ENCODE results near the gene CLK3.
"Not testable (repeated sequence)": the region's sequence is repeated elsewhere in the genome, so short reads cannot be mapped to it uniquely, and the experiment has no call there.

Gene CLK3

DNA sequence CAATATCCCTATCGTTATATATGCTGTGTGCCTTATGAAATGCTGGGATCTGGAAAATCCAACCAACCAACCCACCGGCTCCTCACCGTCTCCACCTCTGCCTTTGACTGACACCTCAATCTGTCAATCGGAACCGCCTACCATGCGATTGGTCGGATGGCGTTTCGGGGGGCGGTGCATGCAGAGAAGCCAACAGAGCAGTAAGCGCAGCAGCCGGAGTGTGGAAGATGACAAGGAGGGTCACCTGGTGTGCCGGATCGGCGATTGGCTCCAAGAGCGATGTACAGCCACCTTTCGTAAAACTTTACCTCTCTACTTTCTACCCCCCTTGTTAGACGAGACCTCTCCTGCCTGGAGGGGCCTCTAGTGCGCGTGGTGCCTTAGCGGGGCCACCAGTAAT lies 6.3 kb downstream of the CLK3 start:
- no peak for DNase-seq

DNA sequence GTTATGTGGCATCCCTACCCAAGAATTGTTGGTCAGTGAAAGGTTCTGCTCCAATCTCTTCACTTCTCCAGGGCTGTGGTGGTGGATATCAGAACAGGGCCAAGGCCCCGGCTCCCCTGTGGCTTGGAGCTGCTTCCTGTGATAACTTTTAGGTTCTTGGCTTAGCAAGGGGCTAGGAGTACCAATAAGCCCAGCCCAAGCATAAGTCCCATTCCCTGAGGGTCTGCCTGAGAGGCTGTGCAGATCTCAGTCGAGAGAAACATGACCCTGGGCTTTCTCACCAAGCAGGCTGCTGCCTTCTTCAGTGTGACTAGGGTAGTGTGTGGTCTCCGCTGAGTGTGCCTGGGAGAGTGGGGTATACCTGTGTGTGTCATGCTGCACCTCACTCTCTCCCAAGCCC lies 7.1 kb downstream of the CLK3 start:
- DNase-seq: no peak

DNA sequence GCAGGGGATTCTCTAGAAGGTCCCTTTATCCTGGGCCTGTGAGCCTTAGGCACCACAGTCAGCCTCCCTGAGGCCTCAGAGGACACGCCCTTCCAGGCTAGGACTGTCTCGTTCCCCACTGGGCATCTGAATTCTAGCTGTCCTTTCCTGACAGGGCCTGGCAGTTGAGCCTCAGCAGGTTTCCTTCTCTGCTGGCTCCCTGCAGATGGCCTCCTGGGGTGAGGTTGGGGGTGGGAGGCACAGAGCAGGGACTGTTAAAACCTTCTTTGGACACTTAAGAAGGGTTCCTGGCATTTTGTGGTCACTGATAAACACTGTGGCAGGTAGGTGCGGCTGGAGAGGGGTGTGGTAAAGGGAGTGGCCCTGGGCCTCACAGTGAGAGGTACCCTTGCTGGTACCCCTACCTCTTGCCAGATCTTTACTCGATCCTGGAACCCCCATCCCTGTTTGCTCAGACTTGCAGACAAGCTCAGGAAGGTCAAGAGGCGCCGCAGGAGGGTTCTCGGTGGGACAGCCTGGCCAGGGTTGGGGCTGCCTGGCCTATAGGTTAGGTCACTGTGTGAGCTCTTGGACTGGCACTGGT lies 8.5 kb downstream of the CLK3 start:
- no peak for DNase-seq

DNA sequence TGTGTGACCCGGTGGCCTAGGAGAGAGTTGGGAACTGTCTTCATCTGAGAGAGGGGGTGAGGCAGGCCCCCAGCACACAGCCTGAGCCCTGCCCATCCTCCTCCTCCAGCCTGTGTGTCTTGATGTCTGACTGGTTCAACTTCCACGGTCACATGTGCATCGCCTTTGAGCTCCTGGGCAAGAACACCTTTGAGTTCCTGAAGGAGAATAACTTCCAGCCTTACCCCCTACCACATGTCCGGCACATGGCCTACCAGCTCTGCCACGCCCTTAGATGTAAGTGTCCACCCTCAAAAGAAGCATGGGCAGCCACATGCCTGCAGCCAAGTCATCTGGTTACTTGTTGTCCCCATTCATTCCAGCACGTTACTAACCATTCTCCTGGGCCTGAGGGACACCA lies 10.1 kb downstream of the CLK3 start:
- no peak for DNase-seq

DNA sequence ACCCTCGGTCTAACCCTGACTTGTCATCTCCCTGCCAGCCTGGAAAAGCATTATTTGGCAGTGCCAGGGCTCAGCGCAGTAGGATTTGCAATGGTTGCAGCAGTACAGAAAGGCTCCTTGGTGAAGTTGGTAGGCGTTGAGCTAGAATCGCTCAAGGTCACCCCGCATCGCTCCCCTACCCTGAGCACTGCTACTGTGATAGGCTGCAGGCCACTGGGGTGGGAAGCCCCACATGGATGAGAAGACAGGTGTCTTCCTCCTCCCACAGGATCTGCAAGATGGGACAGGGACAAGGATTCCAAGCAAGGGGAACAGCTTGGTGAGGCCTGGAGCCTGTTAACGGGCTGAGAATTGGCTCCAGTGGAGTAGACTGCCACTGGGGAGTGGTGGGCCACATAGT lies 10.7 kb downstream of the CLK3 start:
- no peak for DNase-seq

DNA sequence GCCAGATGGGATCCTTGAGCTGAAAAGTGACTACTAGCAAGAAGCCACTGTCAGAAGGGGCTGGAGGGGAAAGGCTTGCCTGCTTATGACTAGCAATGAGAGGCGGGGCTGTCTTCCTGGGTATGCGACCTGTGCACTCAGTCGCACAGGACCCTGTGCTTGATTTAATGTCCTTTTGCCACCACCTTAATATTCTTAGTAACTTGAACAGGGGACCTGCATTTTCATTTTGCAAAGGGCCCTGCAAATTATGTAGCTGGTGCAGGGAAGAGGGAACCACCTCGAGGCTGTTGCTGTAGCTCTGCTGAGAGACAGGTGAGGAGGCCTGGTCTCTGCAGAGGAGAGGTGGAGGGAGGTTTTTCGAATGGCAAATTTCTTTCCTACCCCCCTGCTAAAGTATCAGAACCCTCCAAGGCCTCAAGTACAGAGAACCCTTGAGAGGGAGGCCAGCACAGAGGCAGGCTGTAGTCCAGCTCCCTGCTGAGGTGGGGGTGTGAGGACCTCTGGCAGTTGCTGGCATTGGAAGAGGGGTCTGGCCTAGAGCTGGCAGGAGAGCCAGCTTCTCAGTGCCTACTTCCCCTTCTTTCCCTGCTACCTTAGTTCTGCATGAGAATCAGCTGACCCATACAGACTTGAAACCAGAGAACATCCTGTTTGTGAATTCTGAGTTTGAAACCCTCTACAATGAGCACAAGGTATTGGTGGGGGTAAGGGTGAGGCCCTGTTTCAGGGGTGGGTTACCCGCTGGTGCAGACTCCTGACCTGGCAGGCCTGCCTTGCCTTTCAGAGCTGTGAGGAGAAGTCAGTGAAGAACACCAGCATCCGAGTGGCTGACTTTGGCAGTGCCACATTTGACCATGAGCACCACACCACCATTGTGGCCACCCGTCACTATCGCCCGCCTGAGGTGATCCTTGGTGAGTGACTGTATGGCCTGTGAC lies 11.4 kb downstream of the CLK3 start:
- DNase-seq: no peak

DNA sequence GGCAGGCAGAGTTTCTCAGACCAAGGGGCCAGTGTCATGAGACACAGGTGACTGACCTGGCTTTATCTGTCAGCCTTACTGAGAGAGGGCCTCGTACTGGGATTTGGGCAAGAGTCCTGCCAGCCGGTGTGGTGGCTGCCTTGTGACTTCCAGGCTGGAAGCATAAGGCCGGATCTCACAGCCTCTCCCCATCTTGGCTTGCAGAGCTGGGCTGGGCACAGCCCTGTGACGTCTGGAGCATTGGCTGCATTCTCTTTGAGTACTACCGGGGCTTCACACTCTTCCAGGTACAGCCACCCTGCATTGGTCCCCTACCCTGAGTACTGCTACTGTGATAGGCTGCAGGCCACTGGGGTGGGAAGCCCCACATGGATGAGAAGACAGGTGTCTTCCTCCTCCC lies 12.1 kb downstream of the CLK3 start:
- no peak for DNase-seq

DNA sequence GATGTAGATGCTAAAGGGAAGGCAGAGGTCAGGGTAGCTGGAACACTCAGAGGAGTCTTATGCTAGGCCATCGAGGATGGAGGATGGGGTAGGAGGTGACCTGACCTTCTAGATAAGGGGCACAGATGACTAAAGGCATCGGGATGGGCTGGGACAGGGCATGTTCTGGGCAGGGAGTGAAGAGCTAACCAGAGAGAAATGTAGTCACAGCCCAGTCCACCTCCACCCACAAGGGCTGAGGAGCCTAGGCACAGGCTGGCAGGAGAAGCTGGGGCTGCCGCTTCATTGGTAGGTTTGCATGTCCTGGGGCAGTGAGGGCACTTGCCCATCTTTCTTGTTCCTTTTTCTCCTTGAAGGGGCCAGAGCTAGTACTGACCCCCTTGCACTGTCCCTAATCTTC lies 12.6 kb downstream of the CLK3 start:
- no peak for DNase-seq

DNA sequence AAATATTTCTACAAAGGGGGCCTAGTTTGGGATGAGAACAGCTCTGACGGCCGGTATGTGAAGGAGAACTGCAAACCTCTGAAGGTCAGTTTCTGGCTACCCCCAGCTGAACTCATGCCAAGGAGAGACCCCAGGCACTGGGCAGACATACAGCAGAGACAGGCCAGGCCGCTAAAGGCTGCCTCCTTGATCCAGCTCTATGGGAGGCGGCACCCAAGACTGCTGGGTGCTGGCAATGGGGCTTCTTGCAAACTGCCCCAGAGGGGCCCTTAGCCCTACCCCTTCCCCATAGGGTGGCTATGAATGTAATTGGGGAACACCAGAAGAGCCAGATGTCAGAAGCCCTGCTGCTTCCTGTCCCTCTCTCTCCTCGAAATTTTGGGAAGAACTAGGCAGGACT lies 13.3 kb downstream of the CLK3 start:
- DNase-seq: no peak

DNA sequence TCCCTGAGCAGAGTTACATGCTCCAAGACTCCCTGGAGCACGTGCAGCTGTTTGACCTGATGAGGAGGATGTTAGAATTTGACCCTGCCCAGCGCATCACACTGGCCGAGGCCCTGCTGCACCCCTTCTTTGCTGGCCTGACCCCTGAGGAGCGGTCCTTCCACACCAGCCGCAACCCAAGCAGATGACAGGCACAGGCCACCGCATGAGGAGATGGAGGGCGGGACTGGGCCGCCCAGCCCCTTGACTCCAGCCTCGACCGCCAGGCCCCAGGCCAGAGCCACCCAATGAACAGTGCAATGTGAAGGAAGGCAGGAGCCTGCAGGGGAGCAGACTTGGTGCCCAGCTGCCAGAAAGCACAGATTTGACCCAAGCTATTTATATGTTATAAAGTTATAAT lies 14.1 kb downstream of the CLK3 start:
- not testable (repeated sequence) for DNase-seq

DNA sequence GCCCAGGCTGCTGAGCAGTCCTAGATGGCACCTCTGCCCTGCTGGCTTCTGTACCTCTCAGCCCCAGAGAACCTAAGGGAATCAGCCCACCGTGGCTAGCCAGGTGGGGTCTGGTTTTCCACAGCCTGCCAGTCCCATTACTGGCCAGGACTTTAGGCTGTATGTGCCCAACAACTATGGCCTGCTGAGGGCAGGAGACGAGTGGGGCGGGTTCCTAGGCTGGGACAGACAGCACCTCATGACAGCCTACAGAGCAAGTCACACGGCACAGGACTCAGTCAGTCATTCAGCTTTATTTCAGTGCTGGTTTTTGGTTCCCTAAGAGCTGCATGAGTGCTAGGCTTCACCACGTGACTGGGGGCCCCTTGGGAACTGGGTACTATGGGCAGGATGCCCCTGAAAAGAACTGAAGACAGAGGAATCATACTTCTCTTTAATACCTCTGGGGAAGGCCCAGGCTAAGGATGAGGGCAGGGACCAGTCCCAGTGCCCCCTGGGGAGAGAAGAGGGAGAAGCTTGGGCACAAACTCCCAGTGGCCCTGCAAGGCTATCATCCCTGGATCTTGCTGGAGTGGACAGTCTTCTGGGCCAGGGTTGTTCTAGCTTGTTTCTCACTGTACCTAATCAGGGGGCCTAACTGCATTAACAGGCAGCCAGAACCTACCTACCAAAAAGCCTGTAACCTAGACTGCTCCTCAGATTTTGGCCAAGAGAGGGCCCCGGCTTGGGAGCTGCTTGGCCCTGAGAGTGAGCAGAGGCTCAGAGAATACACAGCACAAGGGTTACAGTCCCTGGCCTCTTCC lies 14.8 kb downstream of the CLK3 start:
- DNase-seq: no peak

DNA sequence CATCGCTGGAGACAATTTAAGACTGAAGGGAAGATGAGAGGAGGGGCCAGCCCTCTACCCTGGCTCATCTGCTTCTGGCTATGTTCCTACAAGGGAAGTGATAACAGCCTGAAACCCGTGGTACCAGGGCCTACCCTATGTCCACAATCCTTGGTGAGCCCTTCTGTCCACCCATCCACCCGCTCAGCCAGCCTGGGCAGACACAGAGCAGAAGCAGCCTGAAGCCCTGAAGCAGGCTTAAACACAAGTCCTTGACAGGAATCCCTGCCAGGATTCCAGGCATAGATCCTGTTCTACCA lies 15.4 kb downstream of the CLK3 start:
- no peak for DNase-seq

DNA sequence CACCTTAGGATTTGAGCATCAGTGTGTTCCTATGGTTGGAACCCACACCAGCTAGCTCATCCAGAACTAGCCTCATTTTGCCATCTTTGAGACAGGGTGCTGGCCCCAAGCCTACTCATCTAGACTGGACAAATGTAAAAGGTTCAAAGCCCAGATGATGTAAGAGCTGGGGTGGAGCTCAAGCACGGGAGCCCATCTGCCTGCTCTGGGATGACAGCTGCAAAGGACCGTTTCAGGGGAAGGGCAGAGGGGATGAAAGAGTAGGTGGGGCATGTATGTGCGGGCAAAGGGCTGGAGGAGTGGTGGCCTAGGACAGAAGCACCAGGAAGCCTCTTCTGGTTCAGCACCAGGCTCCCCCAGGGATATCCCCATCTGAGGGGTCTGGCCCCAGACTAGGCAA lies 15.8 kb downstream of the CLK3 start:
- DNase-seq: no peak

DNA sequence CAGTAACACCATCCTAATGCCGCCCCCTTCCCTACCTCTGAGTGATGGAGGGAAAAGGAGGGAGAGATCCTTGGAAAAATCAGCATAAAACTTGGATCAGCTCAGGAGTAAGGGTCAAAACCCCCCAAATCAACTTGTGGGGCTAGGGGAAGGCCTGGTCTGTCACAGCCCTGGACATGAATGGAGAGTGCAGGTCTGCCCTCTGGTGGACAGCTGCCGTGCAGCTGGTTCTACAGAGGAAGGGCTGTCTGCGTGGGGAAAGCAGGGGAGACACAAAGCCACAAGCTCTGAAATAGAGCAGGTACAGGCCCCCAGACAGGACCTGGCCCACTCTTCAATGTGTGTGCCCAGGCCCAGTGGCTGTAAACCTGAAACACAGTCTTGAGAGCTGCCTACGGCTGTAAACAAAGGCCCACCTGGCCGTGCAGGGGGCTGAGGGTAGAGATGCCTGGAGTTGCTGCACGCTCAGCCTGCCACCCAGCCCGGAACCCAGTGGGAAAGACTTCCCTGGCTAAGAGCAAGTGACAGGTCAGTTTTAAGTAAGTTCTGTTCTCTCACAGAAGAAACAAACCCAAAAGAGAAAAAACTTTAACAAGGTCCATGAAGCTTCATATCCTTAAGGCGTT lies 16.4 kb downstream of the CLK3 start:
- peak; percentile 31 for DNase-seq

DNA sequence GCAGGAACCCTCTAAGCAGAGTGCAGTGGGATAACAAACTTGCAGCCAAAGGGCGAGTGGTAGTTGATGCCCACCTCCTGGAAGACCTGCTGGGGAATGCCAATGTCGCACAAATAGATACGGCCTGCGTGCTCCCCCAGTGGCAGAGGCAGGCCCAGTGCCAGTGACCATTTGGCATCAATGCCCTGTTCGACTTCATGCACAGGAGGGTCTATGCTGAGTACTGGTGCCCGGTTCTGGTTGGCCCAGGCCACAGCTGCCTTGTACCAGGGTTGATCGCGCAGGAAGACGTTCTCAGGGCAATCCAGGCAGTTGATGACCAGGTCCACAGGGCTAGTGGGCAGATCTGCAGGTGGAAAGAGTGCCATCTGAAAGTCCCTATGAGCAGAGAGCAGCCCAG lies 17.0 kb downstream of the CLK3 start:
- no peak for DNase-seq

DNA sequence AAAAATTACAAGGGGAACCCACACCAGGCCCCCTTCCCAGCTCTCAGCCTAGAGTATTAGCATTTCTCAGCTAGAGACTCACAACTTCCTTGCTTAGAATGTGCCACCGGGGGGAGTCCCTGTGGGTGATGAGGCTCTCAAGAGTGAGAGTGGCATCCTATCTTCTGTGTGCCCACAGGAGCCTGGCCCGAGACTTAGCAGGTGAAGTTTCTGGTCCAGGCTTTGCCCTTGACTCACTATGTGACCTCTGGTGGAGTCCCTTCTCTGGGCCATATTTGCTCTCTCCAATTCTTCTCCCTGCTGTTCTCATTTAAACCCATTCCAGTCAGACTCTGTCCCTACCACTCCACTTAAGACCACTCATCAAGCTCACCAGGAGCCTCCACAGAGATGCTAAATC lies 18.1 kb downstream of the CLK3 start:
- DNase-seq: no peak

DNA sequence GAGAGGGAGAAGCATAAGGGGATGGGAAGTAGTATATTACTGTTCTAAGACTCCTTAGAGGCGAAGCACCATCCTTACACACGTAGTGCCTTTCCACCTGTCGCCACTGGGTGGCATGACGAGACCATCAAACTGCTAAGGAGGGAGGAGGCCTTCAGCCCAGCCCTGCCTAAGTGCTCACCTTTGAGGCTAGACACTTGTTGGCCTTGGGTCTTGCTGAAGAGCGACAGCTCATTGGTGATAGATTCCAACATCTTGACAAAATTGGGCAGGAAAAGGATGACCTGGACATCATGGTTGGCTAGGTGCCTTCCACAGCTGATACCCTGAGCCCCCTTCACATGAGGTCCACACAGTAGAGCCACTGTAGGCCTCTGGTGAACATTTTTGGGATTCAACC lies 19.6 kb downstream of the CLK3 start:
- DNase-seq: peak; percentile 56

DNA sequence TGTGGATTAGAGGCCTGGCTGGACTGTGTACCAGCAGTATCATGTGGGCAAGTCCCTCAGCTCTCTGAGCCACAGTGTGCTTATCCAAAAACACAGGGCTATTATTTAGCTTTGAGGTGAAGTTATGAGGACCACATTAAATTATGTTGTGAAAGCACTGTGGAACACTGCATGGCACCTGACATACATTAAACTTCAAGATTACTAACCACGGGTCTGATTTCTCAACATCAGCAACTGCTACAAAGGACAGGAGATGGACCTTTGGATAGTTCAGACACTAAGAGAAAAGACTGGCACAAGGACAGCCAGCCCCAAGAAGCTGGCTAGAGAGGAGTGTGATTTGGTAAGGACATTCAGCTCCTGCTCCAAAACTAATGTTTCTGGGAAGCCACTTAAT lies 21.3 kb downstream of the CLK3 start:
- DNase-seq: no peak

DNA sequence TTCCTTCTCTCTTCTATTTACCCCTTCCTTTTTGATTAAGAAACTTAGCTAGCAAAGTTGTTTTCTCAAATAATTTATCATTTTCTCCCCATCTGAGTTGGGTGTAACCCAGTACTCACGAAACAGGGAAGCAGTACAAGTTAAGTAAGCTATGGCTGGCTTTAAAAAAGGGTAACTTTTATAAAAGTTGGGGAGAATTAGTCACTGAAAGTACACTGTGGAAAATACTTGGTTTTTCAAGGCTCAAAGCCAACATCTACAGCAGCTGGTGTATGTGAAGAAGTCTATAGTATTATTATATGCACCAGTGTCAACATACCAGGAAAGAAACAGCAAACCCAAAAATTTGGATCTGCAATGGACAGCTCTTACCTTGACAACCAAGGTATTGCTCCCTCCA lies 25.5 kb downstream of the CLK3 start:
- DNase-seq: no peak

DNA sequence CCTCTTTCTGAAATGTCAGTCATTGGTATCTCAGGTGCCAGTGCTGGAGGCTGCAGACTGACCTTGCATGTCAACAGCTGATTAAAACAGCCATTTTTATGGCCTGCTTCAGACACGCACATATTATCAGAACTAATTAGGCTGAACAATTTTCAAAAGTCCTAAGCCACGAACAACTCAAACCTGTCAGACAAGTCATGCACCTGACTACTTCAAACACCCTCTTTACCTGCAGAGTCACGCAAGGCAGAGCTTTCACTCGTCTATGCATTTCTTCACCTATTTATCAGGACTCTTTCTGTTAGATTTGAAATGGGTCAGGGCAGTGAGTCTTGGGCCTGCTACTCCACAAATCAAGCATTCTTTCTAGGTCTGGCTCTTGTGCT lies 26.7 kb downstream of the CLK3 start:
- no peak for DNase-seq

DNA sequence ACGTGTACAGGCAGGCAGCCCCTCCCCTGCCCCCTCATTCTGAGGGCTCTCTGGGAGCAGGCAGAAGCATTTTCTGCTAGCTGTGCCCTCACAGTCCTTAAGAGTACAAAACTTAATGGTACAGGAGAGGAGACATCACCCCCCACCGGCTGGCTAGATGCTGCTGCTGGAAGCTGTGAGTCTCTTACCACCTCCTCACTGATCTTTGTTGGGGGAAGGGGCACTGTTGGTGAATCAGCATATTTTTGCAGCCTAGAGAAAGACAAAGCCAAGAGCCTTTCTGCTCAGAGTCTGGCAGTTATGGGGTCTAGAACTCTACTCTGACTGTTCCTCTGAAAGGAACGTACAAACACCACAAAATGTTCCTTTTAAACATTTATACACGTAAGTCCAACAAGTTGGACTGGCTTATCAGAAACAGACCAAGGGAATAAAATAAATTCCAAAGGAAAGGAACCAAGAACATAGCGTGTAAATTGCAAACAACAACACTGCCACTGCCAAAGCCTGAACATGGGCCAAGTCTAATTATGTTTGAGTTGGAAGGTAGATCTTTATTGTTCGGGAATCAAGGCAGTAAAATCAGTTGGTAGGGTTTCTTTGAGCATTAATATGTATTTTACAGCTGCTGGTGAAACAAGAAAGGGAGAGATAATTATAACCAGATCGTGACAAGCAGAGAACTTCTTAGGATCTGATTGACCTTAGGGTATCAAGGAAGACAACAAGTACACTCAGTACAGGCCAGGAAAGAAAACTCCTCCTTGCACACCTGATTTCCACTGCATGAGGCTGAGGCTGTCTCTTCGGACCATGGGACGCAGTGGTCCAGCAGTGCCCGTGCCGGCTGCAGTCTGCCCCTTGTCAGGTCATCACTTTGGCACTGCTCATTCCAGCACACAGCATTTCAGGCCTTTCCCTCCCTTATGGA lies 27.4 kb downstream of the CLK3 start:
- no peak for DNase-seq

DNA sequence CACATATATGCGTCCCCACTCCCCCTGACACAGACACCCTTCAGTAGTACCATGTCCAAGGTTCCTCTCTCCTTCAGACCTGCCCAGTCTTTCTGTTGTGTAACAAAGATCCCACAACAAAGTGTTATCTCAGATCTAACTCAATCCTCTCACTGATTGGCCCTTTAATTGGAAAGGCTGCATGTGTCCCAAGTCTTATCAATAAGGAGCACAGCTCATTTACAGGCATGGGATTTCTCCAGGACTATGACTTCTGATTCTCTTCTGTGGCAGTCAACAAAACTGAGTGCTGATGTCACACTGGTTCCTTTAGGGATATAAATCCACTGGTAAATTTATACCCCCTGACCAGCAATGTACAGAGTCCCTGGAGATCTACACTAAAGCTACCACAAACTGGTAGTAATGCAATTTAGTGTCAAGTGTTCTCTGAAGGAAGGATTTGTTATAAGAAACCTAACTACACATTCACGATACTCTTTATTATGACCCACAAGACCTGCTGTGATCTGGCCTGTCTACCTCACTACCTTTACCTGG lies 28.1 kb downstream of the CLK3 start:
- DNase-seq: no peak

Measured in activated effector memory CD4-positive, alpha-beta T cell treated with Interleukin-2 at 50 U/mL for 16 hours (primary cell).